ENCODE measurements around the gene LSM2. TPM values are rescaled to one million over a fixed set of nuclear protein-coding genes. Genes with fewer than 3 reads are reported as not detected.

Gene LSM2
- total and polyA plus RNA-seq, 9 of the 15 experiments (the other 6 are each of a cell fraction or from before 2014, with no cell fraction given), result 154 to 407 (median 223) TPM

- TF ChIP-seq ZNF431 (CRISPR knock-in tag; IDR thresholded peaks at IDR 0.05) (peak; percentile 64; the same call in 1 of the 2 replicates), ETV1 (tag; conservative IDR thresholded peaks at IDR 0.05; ENCODE audit: low read depth) (peak; percentile 86), CREB3L1 (IDR thresholded peaks at IDR 0.05; ENCODE audit: borderline replicate concordance, low read depth) (peak; percentile 77; the same call in 1 of the 2 replicates), ZFX (CRISPR knock-in tag; IDR thresholded peaks at IDR 0.05) (peak; percentile 47; the same call in 1 of the 2 replicates), MCM3 (IDR thresholded peaks at IDR 0.05) (no peak), PBX2 (CRISPR knock-in tag; IDR thresholded peaks at IDR 0.05; ENCODE audit: low read depth) (no peak), PBX2 (tag; conservative IDR thresholded peaks at IDR 0.05; ENCODE audit: low read depth) (no peak; the same call in 1 of the 2 replicates), ZNF232 (CRISPR knock-in tag; IDR thresholded peaks at IDR 0.05) (peak; percentile 74; the same call in 1 of the 2 replicates), ZNF507 (tag; conservative IDR thresholded peaks at IDR 0.05) (no peak), TOE1 (IDR thresholded peaks at IDR 0.05; ENCODE audit: borderline replicate concordance) (no peak), TOE1 (CRISPR knock-in tag; IDR thresholded peaks at IDR 0.05; ENCODE audit: borderline replicate concordance, low read depth) (peak; percentile 98; the same call in 1 of the 2 replicates), ZBTB40 (IDR thresholded peaks at IDR 0.05) (peak; percentile 79), ZBTB40 (CRISPR knock-in tag; IDR thresholded peaks at IDR 0.05) (no peak), DMBX1 (CRISPR knock-in tag; IDR thresholded peaks at IDR 0.05; ENCODE audit: borderline replicate concordance) (0 out of 2 replicates have a peak, but pooled peaks have one; percentile 27)
Observed at GRCh38 chr6:31815025-31815838, 8.5 kb upstream of the LSM2 start, which contains the start of the genes HSPA1A and HSPA1L (continued).
